ENCODE measurements around the gene RFFL.

RFFL gene

GRCh38 chr17:34993031-34993430, 70.5 kb downstream of the RFFL start:
- DNase-seq: no peak
- Histone ChIP-seq H3K4me3 (ENCODE audit: low read depth, low read length) (no peak overlapping the region), H3K27ac (no peak overlapping the region), H3K36me3 (replicated peaks) (peaks cover 35% of the 10 kb centered on the region), H3K27me3 (replicated peaks) (no peaks in the 10 kb centered on the region)
- TF ChIP-seq CTCF (IDR thresholded peaks at IDR 0.05; ENCODE audit: low read depth, low read length, missing control alignments): no peak
- in situ Hi-C loops (cut with HindIII; ENCODE audit: low pct_ligation_motif_present, low sequenced_read_pairs): no loop called here

- no peak for DNase-seq
- in situ Hi-C loops (cut with HindIII; ENCODE audit: low pct_ligation_motif_present, low sequenced_read_pairs): no loop called here
- Histone ChIP-seq H3K36me3 (replicated peaks) (peaks cover 37% of the 10 kb centered on the region), H3K4me3 (ENCODE audit: low read depth, low read length) (no peak overlapping the region), H3K27ac (no peak overlapping the region), H3K27me3 (replicated peaks) (no peaks in the 10 kb centered on the region)
- no peak for TF ChIP-seq CTCF (IDR thresholded peaks at IDR 0.05; ENCODE audit: low read depth, low read length, missing control alignments)
Measured at GRCh38 chr17:34991606-34992005, 71.9 kb downstream of the RFFL start.

GRCh38 chr17:34990921-34991365, 72.6 kb downstream of the RFFL start:
- DNase-seq: no peak
- Histone ChIP-seq H3K36me3 (replicated peaks) (peaks cover 35% of the 10 kb centered on the region), H3K27me3 (replicated peaks) (no peaks in the 10 kb centered on the region), H3K4me3 (ENCODE audit: low read depth, low read length) (no peak overlapping the region), H3K27ac (no peak overlapping the region)
- in situ Hi-C loops (cut with HindIII; ENCODE audit: low pct_ligation_motif_present, low sequenced_read_pairs): no loop called here
- TF ChIP-seq CTCF (IDR thresholded peaks at IDR 0.05; ENCODE audit: low read depth, low read length, missing control alignments): no peak

GRCh38 chr17:34989473-34989872, 74.0 kb downstream of the RFFL start:
- no peaks in the 10 kb centered on the region for H3K27me3 ChIP-seq (replicated peaks)
- H3K27ac ChIP-seq: no peak overlapping the region
- no peak overlapping the region for H3K4me3 ChIP-seq (ENCODE audit: low read depth, low read length)
- DNase-seq: no peak
- no peak for TF ChIP-seq CTCF (IDR thresholded peaks at IDR 0.05; ENCODE audit: low read depth, low read length, missing control alignments)
- peaks cover 34% of the 10 kb centered on the region for H3K36me3 ChIP-seq (replicated peaks)
- in situ Hi-C loops (cut with HindIII; ENCODE audit: low pct_ligation_motif_present, low sequenced_read_pairs): no loop called here

GRCh38 chr17:34988644-34989043, 74.9 kb downstream of the RFFL start:
- Histone ChIP-seq H3K27ac (no peak overlapping the region), H3K36me3 (replicated peaks) (peaks cover 30% of the 10 kb centered on the region), H3K4me3 (ENCODE audit: low read depth, low read length) (no peak overlapping the region), H3K27me3 (replicated peaks) (no peaks in the 10 kb centered on the region)
- no peak for DNase-seq
- in situ Hi-C loops (cut with HindIII; ENCODE audit: low pct_ligation_motif_present, low sequenced_read_pairs): no loop called here
- no peak for TF ChIP-seq CTCF (IDR thresholded peaks at IDR 0.05; ENCODE audit: low read depth, low read length, missing control alignments)

GRCh38 chr17:34987232-34987631, 76.3 kb downstream of the RFFL start:
- TF ChIP-seq CTCF (IDR thresholded peaks at IDR 0.05; ENCODE audit: low read depth, low read length, missing control alignments): no peak
- DNase-seq: no peak
- H3K27me3 ChIP-seq (replicated peaks): no peaks in the 10 kb centered on the region
- no peak overlapping the region for H3K27ac ChIP-seq
- no peak overlapping the region for H3K4me3 ChIP-seq (ENCODE audit: low read depth, low read length)
- in situ Hi-C loops (cut with HindIII; ENCODE audit: low pct_ligation_motif_present, low sequenced_read_pairs): no loop called here
- peaks cover 24% of the 10 kb centered on the region for H3K36me3 ChIP-seq (replicated peaks)

Data from brain microvascular endothelial cell (primary cell).